Transverse colon (tissue), 3 donors: ENCODE results near the gene CGB1.

ENCODE experiments used
- EP300 ChIP-seq: sonication (generic); formaldehyde crosslinking; IDR thresholded peaks from one replicate; pipeline ENCODE4 v1.6.1; 2017; ENCODE audit warnings: antibody characterized with exemption, low read depth
- POLR2A ChIP-seq: fragments of 450-650 bp; IDR thresholded peaks from one replicate; pipeline ENCODE4 v1.6.1; 2016; ENCODE audit warnings: antibody characterized with exemption, mild to moderate bottlenecking, moderate library complexity
- TF ChIP-seq, protein P1 (sequence below), 5 experiments: fragments of 200-600 bp in 3 of 5; fragments of 450-650 bp in 2 of 5; sonication (generic) in 3 of 5; IDR thresholded peaks; 1 replicate in 2 of 5; 2 replicates in 3 of 5; pipeline ENCODE4 v1.5.1; 2016 to 2017; ENCODE audit warnings: antibody characterized with exemption in 5 of 5, inconsistent platforms in 3 of 5, mild to moderate bottlenecking in 2 of 5, moderate library complexity in 1 of 5

DNA sequence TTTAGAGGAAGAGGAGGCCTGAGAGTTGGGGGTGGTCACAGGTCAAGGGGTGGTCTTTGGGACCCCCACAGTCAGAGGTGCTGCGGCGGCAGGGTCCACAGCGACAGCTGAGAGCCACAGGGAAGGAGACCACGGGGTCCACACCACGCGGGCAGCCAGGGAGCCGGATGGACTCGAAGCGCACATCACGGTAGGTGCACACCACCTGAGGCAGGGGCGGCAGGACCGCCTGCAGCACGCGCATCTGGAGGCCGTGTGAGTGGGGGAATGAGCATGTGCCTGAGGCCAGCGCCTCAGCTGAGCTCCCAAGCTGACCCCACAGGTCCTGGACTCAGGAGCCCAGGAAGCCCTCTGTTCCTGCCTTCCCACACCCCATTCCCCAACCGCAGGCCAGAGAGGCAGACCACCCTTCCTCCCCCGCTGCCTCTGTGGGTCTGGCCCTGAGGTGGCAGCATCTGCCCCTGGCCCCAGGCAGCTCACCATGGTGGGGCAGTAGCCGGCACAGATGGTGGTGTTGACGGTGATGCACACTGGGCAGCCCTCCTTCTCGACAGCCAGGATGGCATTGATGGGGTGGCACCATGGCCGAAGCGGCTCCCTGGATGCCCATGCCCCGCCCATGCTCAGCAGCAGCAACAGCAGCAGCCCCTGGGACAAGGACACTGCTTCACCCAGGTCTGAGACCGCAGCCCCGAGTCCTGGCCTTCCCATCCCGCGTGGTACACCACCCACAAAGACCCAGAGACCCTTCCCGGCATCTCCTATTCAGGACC lies 20.4 kb downstream of the CGB1 start:
- TF ChIP-seq, protein P1, sequence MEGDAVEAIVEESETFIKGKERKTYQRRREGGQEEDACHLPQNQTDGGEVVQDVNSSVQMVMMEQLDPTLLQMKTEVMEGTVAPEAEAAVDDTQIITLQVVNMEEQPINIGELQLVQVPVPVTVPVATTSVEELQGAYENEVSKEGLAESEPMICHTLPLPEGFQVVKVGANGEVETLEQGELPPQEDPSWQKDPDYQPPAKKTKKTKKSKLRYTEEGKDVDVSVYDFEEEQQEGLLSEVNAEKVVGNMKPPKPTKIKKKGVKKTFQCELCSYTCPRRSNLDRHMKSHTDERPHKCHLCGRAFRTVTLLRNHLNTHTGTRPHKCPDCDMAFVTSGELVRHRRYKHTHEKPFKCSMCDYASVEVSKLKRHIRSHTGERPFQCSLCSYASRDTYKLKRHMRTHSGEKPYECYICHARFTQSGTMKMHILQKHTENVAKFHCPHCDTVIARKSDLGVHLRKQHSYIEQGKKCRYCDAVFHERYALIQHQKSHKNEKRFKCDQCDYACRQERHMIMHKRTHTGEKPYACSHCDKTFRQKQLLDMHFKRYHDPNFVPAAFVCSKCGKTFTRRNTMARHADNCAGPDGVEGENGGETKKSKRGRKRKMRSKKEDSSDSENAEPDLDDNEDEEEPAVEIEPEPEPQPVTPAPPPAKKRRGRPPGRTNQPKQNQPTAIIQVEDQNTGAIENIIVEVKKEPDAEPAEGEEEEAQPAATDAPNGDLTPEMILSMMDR (IDR thresholded peaks at IDR 0.05) = no peak
- TF ChIP-seq EP300 (no peak), POLR2A (no peak)
